ENCODE results near the gene CD68.

DNA sequence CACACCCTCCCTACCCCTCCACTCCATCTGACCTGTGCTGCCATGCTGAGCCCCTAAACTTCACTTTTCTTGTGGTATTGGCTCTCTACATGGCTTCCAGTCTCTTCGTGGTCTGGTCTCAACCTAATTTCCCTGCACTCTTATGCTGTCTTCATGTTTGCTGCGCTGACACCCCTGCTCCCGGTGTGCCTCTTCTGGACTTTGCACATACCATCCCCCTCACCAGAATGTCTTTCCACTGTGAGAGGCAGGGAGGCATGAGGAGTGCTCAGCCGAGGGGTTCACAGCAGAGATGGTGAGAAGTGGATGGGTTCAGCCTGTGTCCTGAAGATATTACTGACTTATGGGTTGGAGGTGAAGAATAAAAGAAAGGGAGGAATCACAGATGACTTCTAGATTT is 28.0 kb upstream of the CD68 start:
- TF ChIP-seq, protein P1, sequence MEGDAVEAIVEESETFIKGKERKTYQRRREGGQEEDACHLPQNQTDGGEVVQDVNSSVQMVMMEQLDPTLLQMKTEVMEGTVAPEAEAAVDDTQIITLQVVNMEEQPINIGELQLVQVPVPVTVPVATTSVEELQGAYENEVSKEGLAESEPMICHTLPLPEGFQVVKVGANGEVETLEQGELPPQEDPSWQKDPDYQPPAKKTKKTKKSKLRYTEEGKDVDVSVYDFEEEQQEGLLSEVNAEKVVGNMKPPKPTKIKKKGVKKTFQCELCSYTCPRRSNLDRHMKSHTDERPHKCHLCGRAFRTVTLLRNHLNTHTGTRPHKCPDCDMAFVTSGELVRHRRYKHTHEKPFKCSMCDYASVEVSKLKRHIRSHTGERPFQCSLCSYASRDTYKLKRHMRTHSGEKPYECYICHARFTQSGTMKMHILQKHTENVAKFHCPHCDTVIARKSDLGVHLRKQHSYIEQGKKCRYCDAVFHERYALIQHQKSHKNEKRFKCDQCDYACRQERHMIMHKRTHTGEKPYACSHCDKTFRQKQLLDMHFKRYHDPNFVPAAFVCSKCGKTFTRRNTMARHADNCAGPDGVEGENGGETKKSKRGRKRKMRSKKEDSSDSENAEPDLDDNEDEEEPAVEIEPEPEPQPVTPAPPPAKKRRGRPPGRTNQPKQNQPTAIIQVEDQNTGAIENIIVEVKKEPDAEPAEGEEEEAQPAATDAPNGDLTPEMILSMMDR (IDR thresholded peaks at IDR 0.05; ENCODE audit: low read length), result no peak
- no peak for TF ChIP-seq EZH2 (optimal IDR thresholded peaks at IDR 0.05; ENCODE audit: low read depth, low read length)
- TF ChIP-seq EZH2phosphoT487 (IDR thresholded peaks at IDR 0.05; ENCODE audit: low read length), result no peak
